GM18519 (cell line): ENCODE results near the gene ZNF584.

Source experiments
- ATAC-seq: cut with Tn5 transposase; IDR thresholded peaks from one replicate; pipeline ENCODE4 v1.9.1; 2021; ENCODE audit warnings: mild to moderate bottlenecking, moderate library complexity; ENCODE audit not compliant: unreplicated experiment, low FRiP score

Gene ZNF584

GRCh38 chr19:58385891-58386575 is 22.4 kb upstream of the ZNF584 start:
- peak; percentile 10 for ATAC-seq

- ATAC-seq, result peak; percentile 79
Observed at GRCh38 chr19:58386576-58387337, 21.7 kb upstream of the ZNF584 start, which contains the start of gene RPS5. TSS of gene RPS5 (plus strand) at chr19:58387269. CDS start at chr19:58388138, 869 bp downstream.

- ATAC-seq, result no peak
Observed at GRCh38 chr19:58387338-58388174, 20.9 kb upstream of the ZNF584 start.

GRCh38 chr19:58388175-58388526 is 20.3 kb upstream of the ZNF584 start:
- no peak for ATAC-seq

GRCh38 chr19:58392945-58393724 is 15.3 kb upstream of the ZNF584 start:
- ATAC-seq, result no peak

- no peak for ATAC-seq
Observed at GRCh38 chr19:58393725-58394033, 14.8 kb upstream of the ZNF584 start.

GRCh38 chr19:58394821-58395219 is 13.6 kb upstream of the ZNF584 start:
- ATAC-seq, result no peak

GRCh38 chr19:58395220-58395978 is 13.1 kb upstream of the ZNF584 start, which contains the start of gene RNF225:
TSS of gene RNF225 (plus strand) at chr19:58395656. CDS start at chr19:58396090, 434 bp downstream.
- ATAC-seq, result no peak

GRCh38 chr19:58395979-58396627 is 12.3 kb upstream of the ZNF584 start:
- no peak for ATAC-seq

- no peak for ATAC-seq
Observed at GRCh38 chr19:58396691-58397532, 11.5 kb upstream of the ZNF584 start.

- no peak for ATAC-seq
Observed at GRCh38 chr19:58397533-58398037, 10.9 kb upstream of the ZNF584 start.

GRCh38 chr19:58398087-58398486 is 10.4 kb upstream of the ZNF584 start:
- no peak for ATAC-seq

GRCh38 chr19:58398545-58398944 is 9.9 kb upstream of the ZNF584 start:
- ATAC-seq, result no peak

GRCh38 chr19:58399903-58400302 is 8.5 kb upstream of the ZNF584 start:
- no peak for ATAC-seq

- ATAC-seq, result no peak
Observed at GRCh38 chr19:58400316-58400915, 8.0 kb upstream of the ZNF584 start.

- peak; percentile 91 for ATAC-seq
Observed at GRCh38 chr19:58400916-58401839, 7.3 kb upstream of the ZNF584 start.
